ENCODE results near the gene PIGU.

PIGU gene

GRCh38 chr20:34549291-34549928 lies 127.5 kb downstream of the PIGU start:
- no peak for DNase-seq

GRCh38 chr20:34547844-34548613 lies 128.9 kb downstream of the PIGU start:
- no peak for DNase-seq

- DNase-seq, result no peak
These were observed 130.1 kb downstream of the PIGU start for GRCh38 chr20:34546751-34547181.

GRCh38 chr20:34544109-34544796 lies 132.6 kb downstream of the PIGU start:
- no peak for DNase-seq

GRCh38 chr20:34543463-34544056 lies 133.3 kb downstream of the PIGU start:
- DNase-seq, result no peak

GRCh38 chr20:34542439-34542838 lies 134.5 kb downstream of the PIGU start:
- no peak for DNase-seq

GRCh38 chr20:34541917-34542316 lies 135.0 kb downstream of the PIGU start:
- no peak for DNase-seq

GRCh38 chr20:34541264-34541901 lies 135.5 kb downstream of the PIGU start:
- DNase-seq, result no peak

GRCh38 chr20:34540596-34541263 lies 136.2 kb downstream of the PIGU start:
- no peak for DNase-seq

GRCh38 chr20:34539756-34540155 lies 137.1 kb downstream of the PIGU start:
- DNase-seq, result no peak

GRCh38 chr20:34538671-34539123 lies 138.2 kb downstream of the PIGU start:
- DNase-seq, result peak in 1 of 2 experiments; percentile 41

- no peak for DNase-seq
These were observed 139.2 kb downstream of the PIGU start for GRCh38 chr20:34537651-34538050.

GRCh38 chr20:34536798-34537394 lies 140.0 kb downstream of the PIGU start:
- no peak for DNase-seq

GRCh38 chr20:34535857-34536256 lies 141.0 kb downstream of the PIGU start:
- DNase-seq, result no peak

- no peak for DNase-seq
These were observed 141.5 kb downstream of the PIGU start for GRCh38 chr20:34535301-34535840.

- DNase-seq, result no peak
These were observed 142.3 kb downstream of the PIGU start for GRCh38 chr20:34534391-34535165.

GRCh38 chr20:34532756-34533155 lies 144.1 kb downstream of the PIGU start:
- no peak for DNase-seq

- no peak for DNase-seq
These were observed 144.6 kb downstream of the PIGU start for GRCh38 chr20:34532320-34532719.

GRCh38 chr20:34531608-34532265 lies 145.2 kb downstream of the PIGU start:
- no peak for DNase-seq

GRCh38 chr20:34530342-34530741 lies 146.6 kb downstream of the PIGU start:
- no peak for DNase-seq

Data from NCI-H446 (cell line).